ENCODE data around the gene PAM16.

Gene PAM16

GRCh38 chr16:4370151-4370550 is 19.0 kb upstream of the PAM16 start:
- DNase-seq (ENCODE audit: low spot score): no peak

GRCh38 chr16:4369007-4369733 is 18.0 kb upstream of the PAM16 start:
- H3K4me1 ChIP-seq (ENCODE audit: insufficient read depth, poor library complexity, severe bottlenecking): peaks cover 37% of the 10 kb centered on the region
- H3K9me3 ChIP-seq (ENCODE audit: severe bottlenecking): no peaks in the 10 kb centered on the region
- peak; percentile 90 for DNase-seq (ENCODE audit: low spot score)
- no peak overlapping the region for H3K4me3 ChIP-seq (ENCODE audit: severe bottlenecking)
- H3K27me3 ChIP-seq (ENCODE audit: insufficient read depth, poor library complexity, severe bottlenecking): no peaks in the 10 kb centered on the region
- peak; percentile 82 for ATAC-seq (ENCODE audit: low read depth)
- no peaks in the 10 kb centered on the region for H3K36me3 ChIP-seq (ENCODE audit: low read depth)
- H3K27ac ChIP-seq (ENCODE audit: poor library complexity, severe bottlenecking): peak overlapping the region; percentile 76
- TF ChIP-seq, protein P1, sequence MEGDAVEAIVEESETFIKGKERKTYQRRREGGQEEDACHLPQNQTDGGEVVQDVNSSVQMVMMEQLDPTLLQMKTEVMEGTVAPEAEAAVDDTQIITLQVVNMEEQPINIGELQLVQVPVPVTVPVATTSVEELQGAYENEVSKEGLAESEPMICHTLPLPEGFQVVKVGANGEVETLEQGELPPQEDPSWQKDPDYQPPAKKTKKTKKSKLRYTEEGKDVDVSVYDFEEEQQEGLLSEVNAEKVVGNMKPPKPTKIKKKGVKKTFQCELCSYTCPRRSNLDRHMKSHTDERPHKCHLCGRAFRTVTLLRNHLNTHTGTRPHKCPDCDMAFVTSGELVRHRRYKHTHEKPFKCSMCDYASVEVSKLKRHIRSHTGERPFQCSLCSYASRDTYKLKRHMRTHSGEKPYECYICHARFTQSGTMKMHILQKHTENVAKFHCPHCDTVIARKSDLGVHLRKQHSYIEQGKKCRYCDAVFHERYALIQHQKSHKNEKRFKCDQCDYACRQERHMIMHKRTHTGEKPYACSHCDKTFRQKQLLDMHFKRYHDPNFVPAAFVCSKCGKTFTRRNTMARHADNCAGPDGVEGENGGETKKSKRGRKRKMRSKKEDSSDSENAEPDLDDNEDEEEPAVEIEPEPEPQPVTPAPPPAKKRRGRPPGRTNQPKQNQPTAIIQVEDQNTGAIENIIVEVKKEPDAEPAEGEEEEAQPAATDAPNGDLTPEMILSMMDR (IDR thresholded peaks at IDR 0.05; ENCODE audit: poor library complexity, severe bottlenecking): no peak

More at GRCh38 chr16:4370151-4370550, 19.0 kb upstream of the PAM16 start:
- TF ChIP-seq, protein P1 (IDR thresholded peaks at IDR 0.05; ENCODE audit: poor library complexity, severe bottlenecking): no peak
- peaks cover 47% of the 10 kb centered on the region for H3K4me1 ChIP-seq (ENCODE audit: insufficient read depth, poor library complexity, severe bottlenecking)
- no peak overlapping the region for H3K4me3 ChIP-seq (ENCODE audit: severe bottlenecking)
- H3K27ac ChIP-seq (ENCODE audit: poor library complexity, severe bottlenecking): peak overlapping the region; percentile 76
- H3K9me3 ChIP-seq (ENCODE audit: severe bottlenecking): no peaks in the 10 kb centered on the region
- H3K27me3 ChIP-seq (ENCODE audit: insufficient read depth, poor library complexity, severe bottlenecking): no peaks in the 10 kb centered on the region
- ATAC-seq (ENCODE audit: low read depth): no peak
- H3K36me3 ChIP-seq (ENCODE audit: low read depth): no peaks in the 10 kb centered on the region

DNA sequence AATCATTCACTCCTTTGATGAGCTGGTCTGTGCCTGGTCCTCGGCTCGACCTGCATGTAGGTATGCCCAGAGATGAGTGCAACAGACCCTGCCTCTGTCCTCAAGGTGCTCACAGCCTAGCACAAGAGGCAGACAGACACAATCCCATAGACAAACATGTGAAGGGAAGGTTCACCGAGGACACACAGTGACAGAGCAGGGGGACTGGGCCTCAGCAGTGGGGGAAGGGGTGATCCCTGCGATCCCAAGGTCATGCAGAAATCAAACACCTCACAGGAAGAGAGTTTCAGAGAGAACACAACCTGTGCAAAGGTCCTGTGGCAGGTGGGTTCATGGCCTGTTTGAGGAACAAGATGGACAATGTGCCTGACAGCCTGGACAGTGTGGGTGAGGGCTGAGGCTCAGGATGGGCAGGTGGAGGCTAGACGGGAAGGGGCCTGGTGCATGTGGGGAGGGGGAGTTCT is 16.3 kb upstream of the PAM16 start:
- TF ChIP-seq, protein P1 (IDR thresholded peaks at IDR 0.05; ENCODE audit: poor library complexity, severe bottlenecking): no peak
- Histone ChIP-seq H3K4me1 (ENCODE audit: insufficient read depth, poor library complexity, severe bottlenecking) (peaks cover 24% of the 10 kb centered on the region), H3K27ac (ENCODE audit: poor library complexity, severe bottlenecking) (peak overlapping the region; percentile 76)

GRCh38 chr16:4366016-4366415 is 14.9 kb upstream of the PAM16 start:
- TF ChIP-seq, protein P1 (IDR thresholded peaks at IDR 0.05; ENCODE audit: poor library complexity, severe bottlenecking): no peak
- Histone ChIP-seq H3K27me3 (ENCODE audit: insufficient read depth, poor library complexity, severe bottlenecking) (no peaks in the 10 kb centered on the region), H3K36me3 (ENCODE audit: low read depth) (no peaks in the 10 kb centered on the region; the same call in 1 of the 2 replicates), H3K4me3 (ENCODE audit: severe bottlenecking) (no peak overlapping the region), H3K9me3 (ENCODE audit: severe bottlenecking) (no peaks in the 10 kb centered on the region), H3K27ac (ENCODE audit: poor library complexity, severe bottlenecking) (peak overlapping the region; percentile 76), H3K4me1 (ENCODE audit: insufficient read depth, poor library complexity, severe bottlenecking) (peaks cover 24% of the 10 kb centered on the region)
- no peak for ATAC-seq (ENCODE audit: low read depth)
- DNase-seq (ENCODE audit: low spot score): no peak

More for the DNA sequence above, 16.3 kb upstream of the PAM16 start:
- DNase-seq (ENCODE audit: low spot score) (no peak), ATAC-seq (ENCODE audit: low read depth) (no peak)
- Histone ChIP-seq H3K4me3 (ENCODE audit: severe bottlenecking) (no peak overlapping the region), H3K27me3 (ENCODE audit: insufficient read depth, poor library complexity, severe bottlenecking) (no peaks in the 10 kb centered on the region), H3K36me3 (ENCODE audit: low read depth) (no peaks in the 10 kb centered on the region; the same call in 1 of the 2 replicates), H3K9me3 (ENCODE audit: severe bottlenecking) (no peaks in the 10 kb centered on the region)

DNA sequence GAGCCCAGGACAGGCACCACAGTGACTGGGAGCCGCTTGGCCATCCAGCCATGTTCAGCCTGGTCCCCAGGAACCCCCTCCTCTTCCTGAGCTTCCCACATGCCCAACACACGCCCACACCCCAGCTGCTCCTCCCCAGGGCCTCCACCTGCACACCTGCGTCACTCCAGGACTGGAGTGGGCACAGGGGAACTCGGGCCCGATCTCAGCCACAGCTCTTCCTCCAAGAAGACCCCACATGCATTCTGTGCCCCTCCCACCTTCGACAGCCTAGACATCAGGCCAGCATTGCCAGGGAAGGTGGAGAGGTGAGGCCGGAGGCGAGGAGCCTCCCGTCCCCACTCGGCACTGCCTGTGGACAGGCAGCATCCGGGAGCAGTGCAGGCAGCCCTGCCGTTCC is 14.5 kb upstream of the PAM16 start:
- Histone ChIP-seq H3K9me3 (ENCODE audit: severe bottlenecking) (no peaks in the 10 kb centered on the region), H3K4me1 (ENCODE audit: insufficient read depth, poor library complexity, severe bottlenecking) (peaks cover 24% of the 10 kb centered on the region), H3K27ac (ENCODE audit: poor library complexity, severe bottlenecking) (peak overlapping the region; percentile 76), H3K27me3 (ENCODE audit: insufficient read depth, poor library complexity, severe bottlenecking) (no peaks in the 10 kb centered on the region), H3K4me3 (ENCODE audit: severe bottlenecking) (no peak overlapping the region), H3K36me3 (ENCODE audit: low read depth) (no peaks in the 10 kb centered on the region; the same call in 1 of the 2 replicates)
- ATAC-seq (ENCODE audit: low read depth) (no peak), DNase-seq (ENCODE audit: low spot score) (no peak)
- TF ChIP-seq, protein P1 (IDR thresholded peaks at IDR 0.05; ENCODE audit: poor library complexity, severe bottlenecking): no peak

All from RWPE2 (cell line).